Measurements from ENCODE around the gene MSL2.
"Not testable (repeated sequence)": the region's sequence is repeated elsewhere in the genome, so short reads cannot be mapped to it uniquely, and the experiment has no call there.

MSL2 gene

DNA sequence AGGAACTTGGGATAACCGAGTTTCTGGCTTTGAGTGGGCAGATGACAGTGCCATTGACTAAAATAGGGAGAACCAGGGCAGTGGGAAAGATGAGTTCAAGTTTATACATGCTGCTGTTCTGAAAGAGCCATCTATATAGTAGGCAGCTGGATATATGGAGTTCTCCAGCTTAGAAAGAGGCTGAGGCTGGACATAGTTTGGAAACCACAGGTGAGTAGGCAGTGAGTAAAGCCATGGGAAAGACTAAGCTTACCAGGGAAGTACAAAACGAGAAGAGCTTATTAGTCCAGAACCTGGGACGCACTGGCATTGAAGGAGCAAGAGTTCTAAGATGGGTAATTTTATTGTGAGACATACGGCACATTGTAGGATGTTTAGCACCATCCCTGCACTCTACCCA lies 54.2 kb downstream of the MSL2 start:
- Histone ChIP-seq H3K9ac (ENCODE audit: low read length) (no peak overlapping the region), H3K27me3 (replicated peaks; ENCODE audit: control insufficient read depth, insufficient read depth, low read length) (no peaks in the 10 kb centered on the region), H3K4me3 (ENCODE audit: low read length) (no peak overlapping the region), H3K9me3 (ENCODE audit: control insufficient read depth, low read length) (no peaks in the 10 kb centered on the region), H3K36me3 (ENCODE audit: control insufficient read depth, insufficient read depth, low read length, severe bottlenecking) (peaks cover 12% of the 10 kb centered on the region), H3K4me1 (ENCODE audit: control insufficient read depth, insufficient read depth, low read length) (peaks cover 25% of the 10 kb centered on the region)
- no peak for DNase-seq (ENCODE audit: low read depth)

GRCh38 chr3:136141291-136141785 lies 54.8 kb downstream of the MSL2 start:
- no peak overlapping the region for H3K4me3 ChIP-seq (ENCODE audit: low read length)
- no peaks in the 10 kb centered on the region for H3K9me3 ChIP-seq (ENCODE audit: control insufficient read depth, low read length)
- H3K9ac ChIP-seq (ENCODE audit: low read length), result no peak overlapping the region
- H3K27me3 ChIP-seq (replicated peaks; ENCODE audit: control insufficient read depth, insufficient read depth, low read length), result no peaks in the 10 kb centered on the region
- H3K4me1 ChIP-seq (ENCODE audit: control insufficient read depth, insufficient read depth, low read length), result peaks cover 25% of the 10 kb centered on the region
- peaks cover 12% of the 10 kb centered on the region for H3K36me3 ChIP-seq (ENCODE audit: control insufficient read depth, insufficient read depth, low read length, severe bottlenecking)
- DNase-seq (ENCODE audit: low read depth), result no peak

- Histone ChIP-seq H3K36me3 (ENCODE audit: control insufficient read depth, insufficient read depth, low read length, severe bottlenecking) (no peaks in the 10 kb centered on the region), H3K4me3 (ENCODE audit: low read length) (no peak overlapping the region), H3K27me3 (replicated peaks; ENCODE audit: control insufficient read depth, insufficient read depth, low read length) (no peaks in the 10 kb centered on the region), H3K9ac (ENCODE audit: low read length) (no peak overlapping the region), H3K9me3 (ENCODE audit: control insufficient read depth, low read length) (no peaks in the 10 kb centered on the region), H3K4me1 (ENCODE audit: control insufficient read depth, insufficient read depth, low read length) (peaks cover 8% of the 10 kb centered on the region)
- no peak for DNase-seq (ENCODE audit: low read depth)
These were observed 59.7 kb downstream of the MSL2 start for GRCh38 chr3:136136454-136136853.

DNA sequence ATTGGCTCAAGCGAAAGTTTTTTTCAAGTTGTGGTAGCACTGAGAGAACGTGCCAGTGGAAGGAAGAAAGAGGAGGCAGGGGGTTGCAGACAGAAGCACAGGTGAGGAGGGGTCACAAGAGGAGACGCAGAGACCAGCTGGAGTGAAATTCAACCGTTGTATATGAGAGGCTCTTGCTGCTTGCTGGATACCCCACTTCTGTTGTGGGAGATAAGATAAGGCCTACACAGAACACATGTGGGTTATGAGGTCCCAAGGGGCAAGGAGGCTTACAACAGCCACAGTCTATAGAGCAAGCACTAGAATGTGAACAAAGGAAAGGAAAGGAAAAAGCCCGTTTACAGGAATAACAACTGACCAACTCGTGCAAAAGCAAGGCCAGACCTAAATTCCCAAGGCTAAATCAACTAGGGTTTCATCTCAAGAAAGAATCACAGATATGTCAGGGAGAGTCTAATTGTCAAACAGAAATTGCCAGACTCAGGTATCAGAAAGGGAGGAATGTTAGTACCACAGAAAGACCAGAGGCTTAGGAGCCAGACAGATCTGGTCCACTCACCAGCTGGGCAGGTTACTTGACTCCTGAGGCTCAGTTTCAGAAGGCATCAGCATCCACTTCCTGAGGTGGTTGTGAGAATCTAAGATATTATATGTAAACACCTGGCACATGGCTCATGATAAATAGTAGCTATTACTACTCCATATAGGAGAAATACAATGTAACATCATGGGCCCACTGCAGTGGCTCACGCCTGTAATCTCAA lies 60.9 kb downstream of the MSL2 start:
- Histone ChIP-seq H3K36me3 (ENCODE audit: control insufficient read depth, insufficient read depth, low read length, severe bottlenecking) (no peaks in the 10 kb centered on the region), H3K9me3 (ENCODE audit: control insufficient read depth, low read length) (no peaks in the 10 kb centered on the region), H3K4me3 (ENCODE audit: low read length) (no peak overlapping the region), H3K27me3 (replicated peaks; ENCODE audit: control insufficient read depth, insufficient read depth, low read length) (no peaks in the 10 kb centered on the region), H3K9ac (ENCODE audit: low read length) (no peak overlapping the region), H3K4me1 (ENCODE audit: control insufficient read depth, insufficient read depth, low read length) (no peaks in the 10 kb centered on the region)
- no peak for DNase-seq (ENCODE audit: low read depth)

- Histone ChIP-seq H3K36me3 (ENCODE audit: control insufficient read depth, insufficient read depth, low read length, severe bottlenecking) (no peaks in the 10 kb centered on the region), H3K9ac (ENCODE audit: low read length) (no peak overlapping the region), H3K27me3 (replicated peaks; ENCODE audit: control insufficient read depth, insufficient read depth, low read length) (no peaks in the 10 kb centered on the region), H3K4me3 (ENCODE audit: low read length) (no peak overlapping the region), H3K4me1 (ENCODE audit: control insufficient read depth, insufficient read depth, low read length) (no peaks in the 10 kb centered on the region), H3K9me3 (ENCODE audit: control insufficient read depth, low read length) (no peaks in the 10 kb centered on the region)
- no peak for DNase-seq (ENCODE audit: low read depth)
These were observed 62.0 kb downstream of the MSL2 start for GRCh38 chr3:136134091-136134490.

DNA sequence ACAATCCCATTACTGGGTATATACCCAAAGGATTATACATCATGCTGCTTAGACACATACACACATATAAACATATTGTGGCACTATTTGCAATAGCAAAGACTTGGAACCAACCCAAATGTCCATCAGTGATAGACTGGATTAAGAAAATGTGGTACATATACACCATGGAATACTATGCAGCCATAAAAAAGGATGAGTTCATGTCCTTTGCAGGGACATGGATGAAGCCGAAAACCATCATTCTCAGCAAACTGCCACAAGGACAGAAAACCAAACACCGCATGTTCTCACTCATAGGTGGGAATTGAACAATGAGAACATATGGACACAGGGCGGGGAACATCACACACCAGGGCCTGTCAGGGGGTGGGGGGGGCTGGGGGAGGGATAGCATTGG lies 64.5 kb downstream of the MSL2 start:
- H3K27me3 ChIP-seq (replicated peaks; ENCODE audit: control insufficient read depth, insufficient read depth, low read length); DNase-seq (ENCODE audit: low read depth); H3K9me3 ChIP-seq (ENCODE audit: control insufficient read depth, low read length); H3K9ac ChIP-seq (ENCODE audit: low read length); H3K4me3 ChIP-seq (ENCODE audit: low read length); H3K36me3 ChIP-seq (ENCODE audit: control insufficient read depth, insufficient read depth, low read length, severe bottlenecking); H3K4me1 ChIP-seq (ENCODE audit: control insufficient read depth, insufficient read depth, low read length): not testable (repeated sequence)

GRCh38 chr3:136122006-136122405 lies 74.1 kb downstream of the MSL2 start:
- Histone ChIP-seq H3K4me3 (ENCODE audit: low read length) (no peak overlapping the region), H3K27me3 (replicated peaks; ENCODE audit: control insufficient read depth, insufficient read depth, low read length) (no peaks in the 10 kb centered on the region), H3K9ac (ENCODE audit: low read length) (no peak overlapping the region), H3K9me3 (ENCODE audit: control insufficient read depth, low read length) (no peaks in the 10 kb centered on the region), H3K4me1 (ENCODE audit: control insufficient read depth, insufficient read depth, low read length) (no peaks in the 10 kb centered on the region), H3K36me3 (ENCODE audit: control insufficient read depth, insufficient read depth, low read length, severe bottlenecking) (peaks cover 3% of the 10 kb centered on the region)
- no peak for DNase-seq (ENCODE audit: low read depth)

DNA sequence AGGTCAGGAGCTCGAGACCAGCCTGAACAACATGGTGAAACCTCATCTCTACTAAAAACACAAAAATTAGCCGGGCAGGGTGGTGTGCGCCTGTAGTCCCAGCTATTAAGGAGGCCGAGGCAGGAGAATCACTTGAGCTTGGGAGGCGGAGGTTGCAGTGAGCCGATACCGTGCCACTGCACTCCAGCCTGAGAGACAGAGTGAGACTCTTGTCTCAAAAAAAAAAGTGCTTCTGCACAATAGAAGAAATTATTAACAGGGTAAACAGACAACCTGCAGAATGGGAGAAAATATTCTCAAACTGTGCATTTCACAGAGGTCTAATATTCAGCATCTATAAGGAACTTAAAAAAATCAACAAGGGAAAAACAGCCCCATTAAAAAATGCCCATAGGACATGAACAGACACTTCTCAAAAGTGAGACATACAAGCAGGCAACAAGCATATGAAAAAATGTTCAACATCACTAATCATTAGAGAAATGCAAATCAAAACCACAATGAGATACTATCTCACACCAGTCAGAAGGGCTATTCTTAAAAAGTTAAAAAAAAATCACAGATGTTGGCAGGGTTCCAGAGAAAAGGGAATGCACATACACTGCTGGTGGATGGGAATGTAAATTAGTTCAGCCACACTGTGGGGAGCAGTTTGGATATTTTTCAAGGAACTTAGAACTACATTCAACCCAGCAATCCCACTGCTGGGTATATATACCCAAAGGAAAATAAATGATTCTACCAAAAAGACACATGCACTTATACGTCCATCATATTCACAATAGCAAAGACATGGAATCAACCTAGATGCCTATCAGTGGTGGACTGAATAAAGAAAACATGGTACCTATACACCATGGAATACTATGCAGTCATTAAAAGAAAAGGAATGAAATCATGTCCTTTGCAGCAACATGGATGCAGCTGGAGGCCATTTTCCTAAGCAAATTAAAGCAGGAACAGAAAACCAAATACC lies 75.5 kb downstream of the MSL2 start:
- no peaks in the 10 kb centered on the region for H3K4me1 ChIP-seq (ENCODE audit: control insufficient read depth, insufficient read depth, low read length)
- no peaks in the 10 kb centered on the region for H3K9me3 ChIP-seq (ENCODE audit: control insufficient read depth, low read length)
- no peak overlapping the region for H3K4me3 ChIP-seq (ENCODE audit: low read length)
- no peaks in the 10 kb centered on the region for H3K36me3 ChIP-seq (ENCODE audit: control insufficient read depth, insufficient read depth, low read length, severe bottlenecking)
- no peak overlapping the region for H3K9ac ChIP-seq (ENCODE audit: low read length)
- no peak for DNase-seq (ENCODE audit: low read depth)
- H3K27me3 ChIP-seq (replicated peaks; ENCODE audit: control insufficient read depth, insufficient read depth, low read length), result no peaks in the 10 kb centered on the region

DNA sequence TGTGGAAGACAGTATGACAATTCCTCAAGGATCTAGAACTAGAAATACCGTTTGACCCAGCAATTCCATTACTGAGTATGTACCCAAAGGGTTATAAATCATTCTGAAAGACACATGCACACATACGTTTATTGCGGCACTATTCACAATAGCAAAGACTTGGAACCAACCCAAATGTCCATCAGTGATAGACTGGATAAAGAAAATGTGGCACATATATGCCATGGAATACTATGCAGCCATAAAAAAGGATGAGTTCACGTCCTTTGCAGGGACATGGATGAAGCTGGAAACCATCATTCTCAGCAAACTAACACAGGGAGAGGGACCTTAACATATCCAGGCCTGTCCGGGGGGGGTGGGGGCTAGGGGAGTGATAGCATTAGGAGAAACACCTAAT lies 76.4 kb downstream of the MSL2 start:
- H3K9ac ChIP-seq (ENCODE audit: low read length); H3K4me1 ChIP-seq (ENCODE audit: control insufficient read depth, insufficient read depth, low read length); DNase-seq (ENCODE audit: low read depth); H3K9me3 ChIP-seq (ENCODE audit: control insufficient read depth, low read length); H3K27me3 ChIP-seq (replicated peaks; ENCODE audit: control insufficient read depth, insufficient read depth, low read length); H3K36me3 ChIP-seq (ENCODE audit: control insufficient read depth, insufficient read depth, low read length, severe bottlenecking); H3K4me3 ChIP-seq (ENCODE audit: low read length): not testable (repeated sequence)

DNA sequence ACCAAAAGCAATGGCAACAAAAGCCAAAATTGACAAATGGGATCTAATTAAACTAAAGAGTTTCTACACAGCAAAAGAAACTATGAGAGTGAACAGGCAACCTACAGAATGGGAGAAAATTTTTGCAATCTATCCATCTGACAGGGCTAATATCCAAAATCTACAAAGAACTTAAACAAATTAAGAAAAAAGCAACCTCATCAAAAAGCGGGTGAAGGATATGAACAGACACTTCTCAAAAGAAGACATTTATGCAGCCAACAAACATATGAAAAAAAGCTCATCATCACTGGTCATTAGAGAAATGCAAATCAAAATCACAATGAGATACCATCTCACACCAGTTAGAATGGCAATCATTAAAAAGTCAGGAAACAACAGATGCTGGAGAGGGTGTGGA lies 76.8 kb downstream of the MSL2 start:
- H3K4me1 ChIP-seq (ENCODE audit: control insufficient read depth, insufficient read depth, low read length); H3K9me3 ChIP-seq (ENCODE audit: control insufficient read depth, low read length); H3K27me3 ChIP-seq (replicated peaks; ENCODE audit: control insufficient read depth, insufficient read depth, low read length); H3K36me3 ChIP-seq (ENCODE audit: control insufficient read depth, insufficient read depth, low read length, severe bottlenecking); H3K4me3 ChIP-seq (ENCODE audit: low read length); H3K9ac ChIP-seq (ENCODE audit: low read length); DNase-seq (ENCODE audit: low read depth): not testable (repeated sequence)

- Histone ChIP-seq H3K36me3 (ENCODE audit: control insufficient read depth, insufficient read depth, low read length, severe bottlenecking) (peaks cover 16% of the 10 kb centered on the region), H3K9me3 (ENCODE audit: control insufficient read depth, low read length) (no peaks in the 10 kb centered on the region), H3K27me3 (replicated peaks; ENCODE audit: control insufficient read depth, insufficient read depth, low read length) (no peaks in the 10 kb centered on the region), H3K9ac (ENCODE audit: low read length) (no peak overlapping the region), H3K4me1 (ENCODE audit: control insufficient read depth, insufficient read depth, low read length) (no peaks in the 10 kb centered on the region), H3K4me3 (ENCODE audit: low read length) (no peak overlapping the region)
- no peak for DNase-seq (ENCODE audit: low read depth)
These were observed 81.7 kb downstream of the MSL2 start for GRCh38 chr3:136114421-136114820.

Measured in adipocyte (in vitro differentiated cells).